SK-N-SH (cell line): Measurements from ENCODE around the gene ETV6. TPM values are rescaled to one million over a fixed set of nuclear protein-coding genes. Genes with fewer than 3 reads are reported as not detected.
A peak's percentile ranks its signal among the peaks of the same experiment; 100 is the strongest.

Experiments used
- CTCF ChIA-PET: fragments of 300-600, 350-600 bp; formaldehyde crosslinking; extraction: SDS; loops from one replicate; lab custom pipeline; 2021; lab: Yijun Ruan, JAX
- POLR2A ChIA-PET: fragments of 350-600 bp; sonication (Branson Sonifier 250); formaldehyde crosslinking; extraction: SDS; loops from one replicate; lab custom pipeline; 2020; ENCODE audit warnings: antibody characterized with exemption, inconsistent platforms; lab: Yijun Ruan, JAX
- DNase-seq: peaks from one replicate; pipeline ENCODE4 v3.0.0; 2012
- H2AFZ ChIP-seq: fragments of 200-600 bp; sonication (generic); 2 replicates; pipeline ENCODE4 v1.8.1; 2016; ENCODE audit warnings: antibody characterized with exemption, mild to moderate bottlenecking, low read depth
- H3F3A ChIP-seq: fragments of 200-600 bp; sonication (generic); replicated peaks from 2 replicates; pipeline ENCODE3; 2016; ENCODE audit warnings: antibody characterized with exemption, mild to moderate bottlenecking; ENCODE audit not compliant: insufficient read depth
- H3K27ac ChIP-seq, 2 experiments: fragments of 200-500 bp in 1 of 2; fragments of 200-600 bp in 1 of 2; sonication (Bioruptor generic) in 1 of 2; sonication (generic), shearing (Covaris generic) in 1 of 2; 2 replicates each; pipeline versions ENCODE4 v1.5.1 to v1.6.1; 2014 to 2016; ENCODE audit warnings: low read depth in 2 of 2, inconsistent platforms in 1 of 2, low read length in 1 of 2, mild to moderate bottlenecking in 1 of 2, mixed read lengths in 1 of 2
- H3K27me3 ChIP-seq: fragments of 200-600 bp; sonication (generic), shearing (Covaris generic); 2 replicates; pipeline ENCODE4 v1.6.1; 2016; ENCODE audit warnings: mixed run types; ENCODE audit not compliant: insufficient read depth
- H3K36me3 ChIP-seq, 2 experiments: fragments of 200-500 bp in 1 of 2; fragments of 200-600 bp in 1 of 2; sonication (Bioruptor generic) in 1 of 2; sonication (generic) in 1 of 2; replicated peaks in 1 of 2; 2 replicates each; pipeline versions ENCODE3 to v1.5.1; 2014 to 2016; ENCODE audit warnings: low read length in 1 of 2, mild to moderate bottlenecking in 1 of 2; ENCODE audit not compliant: insufficient read depth in 2 of 2, control insufficient read depth in 1 of 2
- H3K4me1 ChIP-seq, 2 experiments: fragments of 200-500 bp in 1 of 2; fragments of 200-600 bp in 1 of 2; sonication (Bioruptor generic) in 1 of 2; sonication (generic), shearing (Covaris generic) in 1 of 2; 2 replicates each; pipeline versions ENCODE4 v1.5.1 to v1.6.1; 2014 to 2016; ENCODE audit warnings: low read depth in 1 of 2, low read length in 1 of 2, mixed run types in 1 of 2; ENCODE audit not compliant: insufficient read depth in 2 of 2, control insufficient read depth in 1 of 2
- H3K4me2 ChIP-seq: fragments of 200-600 bp; sonication (generic), shearing (Covaris generic); 2 replicates; pipeline ENCODE4 v1.6.1; 2017; ENCODE audit warnings: mixed run types
- H3K4me3 ChIP-seq, 2 experiments: fragments of 200-500 bp in 1 of 2; fragments of 200-600 bp in 1 of 2; sonication (Bioruptor generic) in 1 of 2; sonication (generic), shearing (Covaris generic) in 1 of 2; 2 replicates each; pipeline versions ENCODE4 v1.5.1 to v1.8.1; 2014 to 2016; ENCODE audit warnings: low read depth in 2 of 2, inconsistent platforms in 1 of 2, low read length in 1 of 2, mild to moderate bottlenecking in 1 of 2, mixed read lengths in 1 of 2, moderate library complexity in 1 of 2
- H3K79me2 ChIP-seq: fragments of 200-600 bp; sonication (generic); 2 replicates; pipeline ENCODE4 v1.8.1; 2017; ENCODE audit warnings: mild to moderate bottlenecking; ENCODE audit not compliant: insufficient read depth
- H3K9ac ChIP-seq: fragments of 200-600 bp; sonication (generic); 2 replicates; pipeline ENCODE4 v1.6.1; 2017; ENCODE audit warnings: mixed run types
- H3K9me2 ChIP-seq: fragments of 200-600 bp; sonication (generic); 2 replicates; pipeline ENCODE4 v1.6.1; 2017; ENCODE audit warnings: mixed run types
- H3K9me3 ChIP-seq: fragments of 200-600 bp; sonication (generic); 2 replicates; pipeline ENCODE4 v1.6.1; 2017; ENCODE audit warnings: mixed run types, mild to moderate bottlenecking, moderate library complexity
- H4K20me1 ChIP-seq: fragments of 200-600 bp; sonication (generic); 2 replicates; pipeline ENCODE4 v1.6.1; 2017; ENCODE audit warnings: mild to moderate bottlenecking, mixed run types; ENCODE audit not compliant: insufficient read depth
- CTCF ChIP-seq: fragments of 200-600 bp; sonication (generic); IDR thresholded peaks from 2 replicates; pipeline ENCODE4 v1.6.1; 2017; ENCODE audit warnings: antibody characterized with exemption, mild to moderate bottlenecking, moderate library complexity
- GABPA ChIP-seq: IDR thresholded peaks from 2 replicates; pipeline ENCODE4 v1.4.0; 2012; ENCODE audit warnings: low read depth, mild to moderate bottlenecking
- GATA2 ChIP-seq: sonication (generic); formaldehyde crosslinking; IDR thresholded peaks from 2 replicates; pipeline ENCODE4 v1.5.0; 2020; ENCODE audit warnings: mild to moderate bottlenecking, missing genetic modification reagents
- IRF3 ChIP-seq: fragments of 150-350 bp; IDR thresholded peaks from 2 replicates; pipeline ENCODE4 v1.6.1; 2016; ENCODE audit warnings: mild to moderate bottlenecking, low read depth, low read length
- JUND ChIP-seq: IDR thresholded peaks from 2 replicates; pipeline ENCODE4 v1.4.0; 2012
- MEF2A ChIP-seq: IDR thresholded peaks from 2 replicates; pipeline ENCODE4 v1.4.0; 2012; ENCODE audit warnings: low read depth, borderline replicate concordance
- NFIC ChIP-seq: IDR thresholded peaks from 2 replicates; pipeline ENCODE4 v1.4.0; 2012; ENCODE audit warnings: borderline replicate concordance
- NRF1 ChIP-seq: IDR thresholded peaks from 2 replicates; pipeline ENCODE4 v1.6.1; 2012; ENCODE audit warnings: low read depth, mild to moderate bottlenecking, low read length
- POLR2AphosphoS5 ChIP-seq: IDR thresholded peaks from 2 replicates; pipeline ENCODE4 v1.6.1; 2012; ENCODE audit warnings: low read depth, low read length
- REST ChIP-seq: IDR thresholded peaks from 2 replicates; pipeline ENCODE4 v1.6.1; 2012; ENCODE audit warnings: mild to moderate bottlenecking, low read depth, low read length, moderate library complexity
- RFX5 ChIP-seq: IDR thresholded peaks from 2 replicates; pipeline ENCODE4 v1.6.1; 2012; ENCODE audit warnings: mild to moderate bottlenecking, improper control_type of control experiment, low read length
- TCF12 ChIP-seq: IDR thresholded peaks from 2 replicates; pipeline ENCODE4 v1.4.0; 2012
- ZBTB33 ChIP-seq: IDR thresholded peaks from 2 replicates; pipeline ENCODE4 v1.4.0; 2012; ENCODE audit warnings: low read depth, borderline replicate concordance
- WGBS: methylation state at CpG from one replicate; pipeline ENCODE4 v1.1.6; 2017; ENCODE audit warnings: low lambda C conversion rate; 5-methylcytosine and 5-hydroxymethylcytosine counted together
- polyA plus RNA-seq, 3 experiments: library from polyadenylated mRNA; depleted of rRNA; stranded (reverse); fragments of >200 nt; gene quantifications; 2 replicates each; pipeline ENCODE4 v1.2.3, GENCODE V29; 2012

Gene ETV6
- polyA plus RNA-seq, 1 of the 3 experiments (the other 2 are of a cell fraction), result 4.0 TPM

GRCh38 chr12:11653215-11653753, 3.8 kb downstream of the ETV6 start:
- ChIA-PET CTCF (no interaction called here), POLR2A (no interaction called here)
- H3K36me3 ChIP-seq, result no peaks in the 10 kb centered on the region
- peaks cover 11% of the 10 kb centered on the region for H3F3A ChIP-seq
- H3K4me3 ChIP-seq, result peak overlapping the region in 1 of 2 experiments; percentile 83; a peak in 1 of 4 replicates
- no peaks in the 10 kb centered on the region for H3K27me3 ChIP-seq
- peak overlapping the region in 1 of 2 experiments; percentile 100; a peak in 1 of 4 replicates for H3K27ac ChIP-seq
- peaks cover 25% of the 10 kb centered on the region for H4K20me1 ChIP-seq
- no peaks in the 10 kb centered on the region for H3K9me2 ChIP-seq
- TF ChIP-seq GABPA (no peak), MEF2A (no peak), NRF1 (no peak), JUND (no peak), CTCF (no peak), REST (no peak), NFIC (no peak), ZBTB33 (no peak), POLR2AphosphoS5 (no peak), IRF3 (no peak), GATA2 (CRISPR knock-in tag) (no peak), TCF12 (no peak), RFX5 (no peak)
- no peak for DNase-seq
- no peaks in the 10 kb centered on the region for H3K9me3 ChIP-seq
- H3K4me1 ChIP-seq, result peaks cover 15 to 36% of the 10 kb centered on the region in 2 experiments
- no peak overlapping the region for H2AFZ ChIP-seq
- peak overlapping the region; percentile 91 for H3K4me2 ChIP-seq
- 78% methylated on average over 7 of the region's 7 CpGs for WGBS
- 0 out of 2 replicates have a peak overlapping the region, but pooled peaks have one; percentile 99 for H3K9ac ChIP-seq
- H3K79me2 ChIP-seq, result peaks cover 83% of the 10 kb centered on the region
